SK-N-SH (cell line): ENCODE results near the gene ADGRG2. TPM values are rescaled to one million over a fixed set of nuclear protein-coding genes. Genes with fewer than 3 reads are reported as not detected.

ENCODE experiments used
- CTCF ChIA-PET: fragments of 300-600, 350-600 bp; formaldehyde crosslinking; extraction: SDS; loops from one replicate; lab custom pipeline; 2021; lab: Yijun Ruan, JAX
- POLR2A ChIA-PET: fragments of 350-600 bp; sonication (Branson Sonifier 250); formaldehyde crosslinking; extraction: SDS; loops from one replicate; lab custom pipeline; 2020; ENCODE audit warnings: antibody characterized with exemption, inconsistent platforms; lab: Yijun Ruan, JAX
- DNase-seq: peaks from one replicate; pipeline ENCODE4 v3.0.0; 2012
- H2AFZ ChIP-seq: fragments of 200-600 bp; sonication (generic); 2 replicates; pipeline ENCODE4 v1.8.1; 2016; ENCODE audit warnings: antibody characterized with exemption, mild to moderate bottlenecking, low read depth
- H3F3A ChIP-seq: fragments of 200-600 bp; sonication (generic); replicated peaks from 2 replicates; pipeline ENCODE3; 2016; ENCODE audit warnings: antibody characterized with exemption, mild to moderate bottlenecking; ENCODE audit not compliant: insufficient read depth
- H3K27ac ChIP-seq, 2 experiments: fragments of 200-500 bp in 1 of 2; fragments of 200-600 bp in 1 of 2; sonication (Bioruptor generic) in 1 of 2; sonication (generic), shearing (Covaris generic) in 1 of 2; 2 replicates each; pipeline versions ENCODE4 v1.5.1 to v1.6.1; 2014 to 2016; ENCODE audit warnings: low read depth in 2 of 2, inconsistent platforms in 1 of 2, low read length in 1 of 2, mild to moderate bottlenecking in 1 of 2, mixed read lengths in 1 of 2
- H3K27me3 ChIP-seq: fragments of 200-600 bp; sonication (generic), shearing (Covaris generic); 2 replicates; pipeline ENCODE4 v1.6.1; 2016; ENCODE audit warnings: mixed run types; ENCODE audit not compliant: insufficient read depth
- H3K36me3 ChIP-seq, 2 experiments: fragments of 200-500 bp in 1 of 2; fragments of 200-600 bp in 1 of 2; sonication (Bioruptor generic) in 1 of 2; sonication (generic) in 1 of 2; replicated peaks in 1 of 2; 2 replicates each; pipeline versions ENCODE3 to v1.5.1; 2014 to 2016; ENCODE audit warnings: low read length in 1 of 2, mild to moderate bottlenecking in 1 of 2; ENCODE audit not compliant: insufficient read depth in 2 of 2, control insufficient read depth in 1 of 2
- H3K4me1 ChIP-seq, 2 experiments: fragments of 200-500 bp in 1 of 2; fragments of 200-600 bp in 1 of 2; sonication (Bioruptor generic) in 1 of 2; sonication (generic), shearing (Covaris generic) in 1 of 2; 2 replicates each; pipeline versions ENCODE4 v1.5.1 to v1.6.1; 2014 to 2016; ENCODE audit warnings: low read depth in 1 of 2, low read length in 1 of 2, mixed run types in 1 of 2; ENCODE audit not compliant: insufficient read depth in 2 of 2, control insufficient read depth in 1 of 2
- H3K4me2 ChIP-seq: fragments of 200-600 bp; sonication (generic), shearing (Covaris generic); 2 replicates; pipeline ENCODE4 v1.6.1; 2017; ENCODE audit warnings: mixed run types
- H3K4me3 ChIP-seq, 2 experiments: fragments of 200-500 bp in 1 of 2; fragments of 200-600 bp in 1 of 2; sonication (Bioruptor generic) in 1 of 2; sonication (generic), shearing (Covaris generic) in 1 of 2; 2 replicates each; pipeline versions ENCODE4 v1.5.1 to v1.8.1; 2014 to 2016; ENCODE audit warnings: low read depth in 2 of 2, inconsistent platforms in 1 of 2, low read length in 1 of 2, mild to moderate bottlenecking in 1 of 2, mixed read lengths in 1 of 2, moderate library complexity in 1 of 2
- H3K79me2 ChIP-seq: fragments of 200-600 bp; sonication (generic); 2 replicates; pipeline ENCODE4 v1.8.1; 2017; ENCODE audit warnings: mild to moderate bottlenecking; ENCODE audit not compliant: insufficient read depth
- H3K9ac ChIP-seq: fragments of 200-600 bp; sonication (generic); 2 replicates; pipeline ENCODE4 v1.6.1; 2017; ENCODE audit warnings: mixed run types
- H3K9me2 ChIP-seq: fragments of 200-600 bp; sonication (generic); 2 replicates; pipeline ENCODE4 v1.6.1; 2017; ENCODE audit warnings: mixed run types
- H3K9me3 ChIP-seq: fragments of 200-600 bp; sonication (generic); 2 replicates; pipeline ENCODE4 v1.6.1; 2017; ENCODE audit warnings: mixed run types, mild to moderate bottlenecking, moderate library complexity
- H4K20me1 ChIP-seq: fragments of 200-600 bp; sonication (generic); 2 replicates; pipeline ENCODE4 v1.6.1; 2017; ENCODE audit warnings: mild to moderate bottlenecking, mixed run types; ENCODE audit not compliant: insufficient read depth
- CHD2 ChIP-seq: fragments of 150-350 bp; IDR thresholded peaks from 2 replicates; pipeline ENCODE4 v1.6.1; 2018; ENCODE audit warnings: low read length; ENCODE audit not compliant: partially characterized antibody
- CTCF ChIP-seq: fragments of 200-600 bp; sonication (generic); IDR thresholded peaks from 2 replicates; pipeline ENCODE4 v1.6.1; 2017; ENCODE audit warnings: antibody characterized with exemption, mild to moderate bottlenecking, moderate library complexity
- EP300 ChIP-seq, 2 experiments: IDR thresholded peaks; 2 replicates each; pipeline versions ENCODE4 v1.4.0 to v1.6.1; 2012; ENCODE audit warnings: borderline replicate concordance in 1 of 2, low read depth in 1 of 2, low read length in 1 of 2
- EZH2phosphoT487 ChIP-seq: fragments of 200-600 bp; sonication (generic); IDR thresholded peaks from 2 replicates; pipeline ENCODE4 v1.6.1; 2017; ENCODE audit warnings: low read depth, mixed run types, mild to moderate bottlenecking, antibody characterized with exemption, moderate library complexity, borderline replicate concordance
- FOSL2 ChIP-seq: IDR thresholded peaks from 2 replicates; pipeline ENCODE4 v1.4.0; 2012; ENCODE audit warnings: low read depth, mild to moderate bottlenecking, moderate library complexity, borderline replicate concordance
- FOXJ3 ChIP-seq: sonication (generic); formaldehyde crosslinking; IDR thresholded peaks from 2 replicates; pipeline ENCODE4 v1.5.1; 2020; ENCODE audit warnings: mild to moderate bottlenecking, missing genetic modification reagents
- FOXM1 ChIP-seq: IDR thresholded peaks from 2 replicates; pipeline ENCODE4 v1.4.0; 2012; ENCODE audit warnings: low read depth, mild to moderate bottlenecking
- GABPA ChIP-seq: IDR thresholded peaks from 2 replicates; pipeline ENCODE4 v1.4.0; 2012; ENCODE audit warnings: low read depth, mild to moderate bottlenecking
- GATA2 ChIP-seq: sonication (generic); formaldehyde crosslinking; IDR thresholded peaks from 2 replicates; pipeline ENCODE4 v1.5.0; 2020; ENCODE audit warnings: mild to moderate bottlenecking, missing genetic modification reagents
- MAX ChIP-seq: IDR thresholded peaks from 2 replicates; pipeline ENCODE4 v1.4.0; 2012; ENCODE audit warnings: low read depth
- MXI1 ChIP-seq: IDR thresholded peaks from 2 replicates; pipeline ENCODE4 v1.6.1; 2012; ENCODE audit warnings: mild to moderate bottlenecking, low read depth, low read length, improper control_type of control experiment
- NFIC ChIP-seq: IDR thresholded peaks from 2 replicates; pipeline ENCODE4 v1.4.0; 2012; ENCODE audit warnings: borderline replicate concordance
- NRF1 ChIP-seq: IDR thresholded peaks from 2 replicates; pipeline ENCODE4 v1.6.1; 2012; ENCODE audit warnings: low read depth, mild to moderate bottlenecking, low read length
- PBX3 ChIP-seq: IDR thresholded peaks from 2 replicates; pipeline ENCODE4; 2012
- RAD21 ChIP-seq: IDR thresholded peaks from 2 replicates; pipeline ENCODE4 v1.6.1; 2012; ENCODE audit warnings: mild to moderate bottlenecking, low read length
- RFX5 ChIP-seq: IDR thresholded peaks from 2 replicates; pipeline ENCODE4 v1.6.1; 2012; ENCODE audit warnings: mild to moderate bottlenecking, improper control_type of control experiment, low read length
- SIN3A ChIP-seq: IDR thresholded peaks from 2 replicates; pipeline ENCODE4 v1.6.1; 2012; ENCODE audit warnings: low read depth, mild to moderate bottlenecking, low read length, moderate library complexity, borderline replicate concordance
- SMC3 ChIP-seq: IDR thresholded peaks from 2 replicates; pipeline ENCODE4 v1.6.1; 2012; ENCODE audit warnings: low read depth, low read length, improper control_type of control experiment
- TEAD4 ChIP-seq: IDR thresholded peaks from 2 replicates; pipeline ENCODE4 v1.4.0; 2012; ENCODE audit warnings: mild to moderate bottlenecking, borderline replicate concordance; ENCODE audit not compliant: insufficient read depth
- USF2 ChIP-seq: fragments of 150-350 bp; IDR thresholded peaks from 2 replicates; pipeline ENCODE4 v1.6.1; 2017; ENCODE audit warnings: antibody characterized with exemption, low read length, low read depth, borderline replicate concordance
- YY1 ChIP-seq: IDR thresholded peaks from 2 replicates; pipeline ENCODE4 v1.4.0; 2012; ENCODE audit warnings: low read depth, mild to moderate bottlenecking
- WGBS: methylation state at CpG from one replicate; pipeline ENCODE4 v1.1.6; 2017; ENCODE audit warnings: low lambda C conversion rate; 5-methylcytosine and 5-hydroxymethylcytosine counted together
- polyA plus RNA-seq, 3 experiments: library from polyadenylated mRNA; depleted of rRNA; stranded (reverse); fragments of >200 nt; gene quantifications; 2 replicates each; pipeline ENCODE4 v1.2.3, GENCODE V29; 2012

The ADGRG2 gene
- polyA plus RNA-seq, 1 of the 3 experiments (the other 2 are of a cell fraction), result 0.08 TPM

- TF ChIP-seq YY1 (no peak), GATA2 (no peak), MAX (no peak), FOXJ3 (CRISPR knock-in tag) (no peak), PBX3 (no peak), TEAD4 (no peak), RAD21 (no peak), GABPA (no peak), USF2 (no peak), NRF1 (no peak), MXI1 (no peak), EZH2phosphoT487 (no peak), SIN3A (no peak)
- TF ChIP-seq, all 33 proteins: peak for 0
- no peaks in the 10 kb centered on the region for H3K9me2 ChIP-seq
- H3K4me3 ChIP-seq, result no peak overlapping the region
- ChIA-PET POLR2A (no interaction called here), CTCF (no interaction called here)
- H3K9me3 ChIP-seq, result no peaks in the 10 kb centered on the region
- no peaks in the 10 kb centered on the region for H3K79me2 ChIP-seq
- H3K4me2 ChIP-seq, result no peak overlapping the region
- H4K20me1 ChIP-seq, result no peaks in the 10 kb centered on the region
- no peaks in the 10 kb centered on the region for H3K4me1 ChIP-seq
- no peak overlapping the region for H3K27ac ChIP-seq
- no peaks in the 10 kb centered on the region for H3K36me3 ChIP-seq
- 56% methylated on average over 8 of the region's 8 CpGs for whole genome bisulfite sequencing
- no peak for DNase-seq
- H3K9ac ChIP-seq, result no peak overlapping the region
- H3F3A ChIP-seq, result no peaks in the 10 kb centered on the region
- no peak overlapping the region for H2AFZ ChIP-seq
- H3K27me3 ChIP-seq, result no peaks in the 10 kb centered on the region
Measured at GRCh38 chrX:19086102-19086772, 36.0 kb downstream of the ADGRG2 start.

GRCh38 chrX:19085666-19086065 lies 36.6 kb downstream of the ADGRG2 start:
- no peak overlapping the region for H3K9ac ChIP-seq
- H3K27ac ChIP-seq, result no peak overlapping the region
- H3K36me3 ChIP-seq, result no peaks in the 10 kb centered on the region
- no peak overlapping the region for H3K4me3 ChIP-seq
- no peaks in the 10 kb centered on the region for H3F3A ChIP-seq
- H3K27me3 ChIP-seq, result no peaks in the 10 kb centered on the region
- no peaks in the 10 kb centered on the region for H4K20me1 ChIP-seq
- no peaks in the 10 kb centered on the region for H3K79me2 ChIP-seq
- no peak overlapping the region for H3K4me2 ChIP-seq
- ChIA-PET CTCF (no interaction called here), POLR2A (no interaction called here)
- no peak for DNase-seq
- H3K4me1 ChIP-seq, result no peaks in the 10 kb centered on the region
- no peaks in the 10 kb centered on the region for H3K9me2 ChIP-seq
- no peak overlapping the region for H2AFZ ChIP-seq
- no peaks in the 10 kb centered on the region for H3K9me3 ChIP-seq
- WGBS, result 36% methylated on average over 3 of the region's 3 CpGs
- TF ChIP-seq FOSL2 (no peak), SIN3A (no peak), TEAD4 (no peak), PBX3 (no peak), YY1 (no peak), EP300 (IDR thresholded peaks at IDR 0.05; ENCODE audit: borderline replicate concordance in 1 of 2, low read depth in 1 of 2, low read length in 1 of 2) (no peak), CHD2 (no peak), EZH2phosphoT487 (no peak), RFX5 (no peak), CTCF (no peak), SMC3 (no peak), FOXJ3 (CRISPR knock-in tag) (no peak), FOXM1 (no peak), NFIC (no peak), USF2 (no peak)
- TF ChIP-seq, all 33 proteins: peak for 0
